LNCAP (cell line): ENCODE data around the gene VAT1.

Experiments
- CTCF ChIP-seq: fragments of 450-650 bp; IDR thresholded peaks from 2 replicates; pipeline ENCODE4 v1.5.1; 2017; ENCODE audit warnings: mild to moderate bottlenecking

VAT1 gene

GRCh38 chr17:43025766-43026537, 3.8 kb upstream of the VAT1 start:
- TF ChIP-seq CTCF = no peak

- no peak for TF ChIP-seq CTCF
These were observed 3.1 kb upstream of the VAT1 start for GRCh38 chr17:43025290-43025657.

- no peak for TF ChIP-seq CTCF
These were observed 2.5 kb upstream of the VAT1 start, which contains the start of gene RND2 for GRCh38 chr17:43024407-43025289. RND2 (plus strand) TSS chr17:43025231; CDS start chr17:43025348, 117 bp downstream.

- no peak for TF ChIP-seq CTCF
These were observed 1.1 kb downstream of the VAT1 start for GRCh38 chr17:43020789-43021740.

- no peak for TF ChIP-seq CTCF
These were observed 2.1 kb downstream of the VAT1 start for GRCh38 chr17:43020030-43020621.

GRCh38 chr17:43019418-43019817, 2.8 kb downstream of the VAT1 start:
- TF ChIP-seq CTCF = no peak

- TF ChIP-seq CTCF = no peak
These were observed 3.3 kb downstream of the VAT1 start for GRCh38 chr17:43018932-43019331.
